GM15510 (cell line): ENCODE results near the gene DTWD2.

Experiments
- POLR2A ChIP-seq: IDR thresholded peaks from 3 replicates; pipeline ENCODE4 v1.6.1; 2011; ENCODE audit warnings: borderline replicate concordance; ENCODE audit not compliant: insufficient read length; ENCODE audit errors: extremely low read depth

The DTWD2 gene

DNA sequence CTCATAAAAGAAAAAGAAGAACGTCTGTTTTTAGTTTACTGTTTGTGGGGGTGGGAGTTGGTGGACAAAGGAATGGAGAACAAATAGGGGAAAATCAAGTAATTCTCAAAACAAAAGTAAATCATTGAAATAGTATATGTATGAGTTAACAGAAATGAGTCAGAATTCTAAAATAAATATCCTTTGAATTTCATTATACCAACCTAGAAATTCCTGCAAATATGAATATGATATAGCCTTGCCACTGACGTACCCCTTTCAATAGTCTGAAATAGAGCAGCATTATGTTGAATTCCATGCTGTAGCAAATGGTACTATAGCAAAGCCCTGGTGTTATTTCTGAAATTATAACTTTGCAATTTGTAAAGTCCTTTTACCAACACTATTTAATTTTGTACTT is 29.6 kb upstream of the DTWD2 start:
- TF ChIP-seq POLR2A: no peak

DNA sequence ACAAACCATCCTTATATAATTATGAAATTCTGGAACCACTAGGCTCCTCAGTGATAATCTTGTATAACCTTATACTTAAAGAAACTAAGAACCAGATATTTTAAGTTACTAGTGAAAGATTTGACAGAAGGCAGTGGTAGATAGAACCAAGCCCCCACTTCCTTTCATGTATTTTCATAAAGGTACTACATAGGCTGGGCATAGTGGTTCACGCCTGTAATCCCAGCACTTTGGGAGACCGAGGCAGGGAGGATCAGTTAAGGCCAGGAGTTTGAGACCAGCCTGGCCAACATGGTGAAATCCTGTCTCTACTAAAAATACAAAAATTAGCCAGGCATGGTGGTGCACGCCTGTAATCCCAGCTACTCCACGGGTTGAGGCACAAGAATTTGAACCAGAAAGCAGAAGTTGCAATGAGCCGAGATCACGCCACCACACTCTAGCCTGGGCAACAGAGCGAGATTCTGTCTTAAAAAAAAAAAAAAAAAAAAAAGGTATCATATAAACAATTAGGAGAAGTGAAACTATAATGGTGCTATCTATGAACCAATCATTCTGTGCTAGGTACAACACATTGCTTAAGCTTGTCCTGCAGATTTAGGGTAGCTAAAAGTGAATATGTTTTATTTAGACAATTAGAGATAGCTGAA is 27.9 kb upstream of the DTWD2 start:
- no peak for TF ChIP-seq POLR2A

DNA sequence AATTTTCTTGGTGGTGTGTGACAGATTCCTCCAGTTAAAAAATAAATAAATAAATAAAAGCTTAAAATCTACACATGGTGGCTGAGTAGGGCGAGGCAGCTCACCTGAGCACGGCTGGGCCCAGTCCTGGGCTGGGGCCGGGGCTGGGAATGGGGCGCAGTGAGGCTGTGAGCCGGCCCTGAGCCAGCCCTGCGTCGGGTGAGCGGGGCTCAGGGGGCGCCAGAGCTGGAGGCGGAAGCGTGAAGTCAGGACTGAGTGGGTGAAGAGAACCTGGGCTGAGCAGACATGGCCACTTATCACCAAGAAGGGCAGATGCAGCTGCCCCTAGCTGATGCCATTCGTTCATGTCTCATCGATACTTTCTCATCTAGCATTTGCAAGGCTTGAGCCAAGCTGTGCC is 22.8 kb upstream of the DTWD2 start:
- TF ChIP-seq POLR2A: no peak

DNA sequence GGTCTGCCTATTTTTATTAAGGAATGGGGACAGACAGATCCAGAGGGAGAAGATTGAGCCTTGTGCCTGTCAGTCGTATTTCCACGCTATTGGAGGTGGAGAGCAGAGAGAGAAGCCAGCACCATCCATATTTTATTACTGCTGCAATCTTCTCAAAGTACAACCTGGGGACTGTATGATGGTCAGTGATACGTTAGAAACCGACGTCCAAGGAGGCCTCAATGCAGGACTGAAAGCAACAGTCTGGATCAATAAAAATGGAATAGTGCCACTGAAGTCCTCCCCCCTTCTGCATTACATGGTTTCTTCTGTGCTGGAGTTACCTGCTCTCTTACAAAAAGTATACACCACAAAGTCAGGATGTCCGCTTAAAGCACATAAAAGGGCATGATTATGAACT is 21.9 kb upstream of the DTWD2 start:
- no peak for TF ChIP-seq POLR2A

DNA sequence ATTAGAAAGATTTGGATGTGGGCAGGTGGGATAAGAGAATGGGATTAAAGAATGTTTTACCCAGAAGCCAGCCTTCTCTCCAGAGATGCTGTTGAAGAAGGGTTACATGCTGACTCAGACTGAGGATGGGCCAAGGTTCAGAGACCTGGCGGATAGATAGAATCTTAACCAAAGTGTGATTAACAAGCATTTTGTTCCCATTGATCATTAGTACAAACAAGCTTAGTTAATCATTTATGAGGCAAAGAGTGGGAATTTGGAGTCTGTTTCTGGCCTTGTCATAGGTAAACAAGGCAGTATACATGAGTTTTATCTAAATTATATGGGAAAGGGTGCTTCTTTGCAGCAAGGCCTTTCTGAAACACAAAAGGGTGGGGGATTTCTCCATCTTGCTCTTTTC is 20.8 kb upstream of the DTWD2 start:
- no peak for TF ChIP-seq POLR2A

DNA sequence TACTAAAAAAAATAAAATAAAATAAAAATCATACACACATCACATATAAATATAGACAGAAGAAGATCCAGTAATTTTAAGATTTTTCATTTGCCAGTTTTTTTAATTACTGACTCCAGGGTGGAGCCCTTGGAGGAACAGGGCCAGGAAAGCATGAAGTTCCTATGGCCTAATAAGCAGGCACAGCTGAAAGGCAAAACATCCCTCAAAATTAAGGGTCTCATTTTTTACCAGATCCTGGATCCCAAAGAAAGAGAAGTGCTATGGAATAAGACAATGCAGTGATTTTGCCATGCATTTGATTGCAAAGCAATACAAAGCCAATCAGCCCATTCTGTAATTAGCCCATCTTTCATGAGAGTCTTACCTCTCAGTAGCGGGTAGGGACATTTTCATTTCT is 11.3 kb upstream of the DTWD2 start:
- no peak for TF ChIP-seq POLR2A

DNA sequence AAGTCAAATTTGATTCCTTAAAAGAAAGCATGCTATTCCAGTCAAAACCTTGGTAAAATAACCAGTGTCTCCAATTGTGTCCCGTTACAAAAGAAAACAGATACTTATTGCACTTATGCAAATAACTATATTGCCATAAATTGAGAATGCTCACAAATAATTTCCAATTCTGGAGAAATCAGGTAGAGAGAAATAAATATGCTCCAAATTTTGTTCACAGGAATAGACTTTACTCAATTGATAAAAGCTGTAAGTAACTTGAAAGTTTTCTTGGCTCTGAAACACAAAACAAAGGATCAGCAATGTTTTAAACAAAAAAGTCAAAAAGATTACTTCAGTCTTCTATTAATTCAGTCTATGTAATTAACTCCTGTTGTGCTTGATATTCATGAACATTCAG is 7.8 kb upstream of the DTWD2 start:
- no peak for TF ChIP-seq POLR2A

DNA sequence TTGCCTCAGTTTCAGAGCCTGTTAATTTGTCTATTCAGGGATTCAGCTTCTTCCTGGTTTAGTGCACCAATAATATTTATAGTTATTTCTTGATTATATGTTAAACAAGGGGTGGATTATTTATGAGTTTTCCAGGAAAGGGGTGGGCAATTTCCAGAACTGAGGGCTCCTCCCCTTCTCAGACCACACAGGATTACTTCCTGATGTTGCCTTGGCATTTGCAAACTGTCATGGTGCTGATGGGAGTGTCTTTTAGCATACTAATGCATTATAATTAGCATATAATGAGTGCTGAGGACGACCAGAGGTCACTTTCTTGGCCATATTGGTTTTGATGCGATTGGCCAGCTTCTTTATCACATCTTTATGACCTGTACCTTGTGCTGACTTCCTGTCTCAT is 6.2 kb upstream of the DTWD2 start:
- no peak for TF ChIP-seq POLR2A

DNA sequence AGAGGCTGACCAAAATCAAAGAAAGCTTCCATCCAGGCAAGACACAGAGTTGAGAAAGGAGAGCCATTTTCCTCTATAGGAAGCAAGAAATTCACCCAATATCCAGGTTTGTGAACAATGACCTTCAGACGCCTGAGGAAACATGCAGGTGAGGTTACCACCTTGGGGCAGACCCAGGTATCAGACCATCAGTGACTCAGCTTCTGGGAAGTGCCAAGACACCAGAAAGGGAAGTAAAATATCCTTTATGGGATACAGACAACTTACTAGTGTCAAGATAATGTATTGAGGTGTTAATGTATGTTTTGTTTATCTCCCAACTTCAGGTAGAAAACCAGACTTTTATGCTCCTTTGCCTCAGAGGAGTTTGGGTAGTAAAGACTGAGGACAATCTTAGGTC is 2.2 kb upstream of the DTWD2 start:
- no peak for TF ChIP-seq POLR2A

DNA sequence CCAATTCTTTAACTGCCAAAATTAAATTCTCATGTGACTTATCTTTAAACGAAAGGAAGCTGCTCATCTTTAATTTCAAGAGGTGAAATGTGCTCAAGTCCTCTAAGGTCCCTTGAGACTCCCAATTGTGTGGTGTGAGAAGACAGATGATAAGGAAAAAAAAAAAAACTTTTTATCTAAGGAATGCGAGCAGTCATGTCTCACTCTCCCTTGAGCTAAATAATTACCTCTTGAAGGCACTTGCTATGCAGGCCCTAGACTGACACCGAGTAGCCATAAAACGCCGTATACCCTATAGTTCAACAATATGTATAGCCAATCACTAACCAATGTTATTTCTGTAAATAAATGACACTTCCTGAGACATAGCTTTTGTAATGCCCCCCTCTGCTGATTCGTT is 1.5 kb upstream of the DTWD2 start:
- no peak for TF ChIP-seq POLR2A

DNA sequence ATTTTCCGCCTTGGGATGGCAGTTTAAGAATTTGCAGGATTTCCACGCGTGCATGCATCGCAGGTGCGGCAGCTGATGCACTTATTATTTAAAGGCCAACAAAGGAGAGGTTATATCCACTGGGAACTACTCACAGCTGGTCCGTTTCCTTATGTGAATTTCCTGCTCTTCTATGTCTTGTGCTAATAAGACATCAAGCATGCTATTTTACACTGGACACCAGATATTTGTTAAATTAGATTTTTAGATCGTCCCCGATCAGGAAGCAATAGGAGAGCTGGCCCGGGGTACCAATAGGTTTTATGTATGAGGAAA is 476 bp upstream of the DTWD2 start:
- TF ChIP-seq POLR2A: no peak

DNA sequence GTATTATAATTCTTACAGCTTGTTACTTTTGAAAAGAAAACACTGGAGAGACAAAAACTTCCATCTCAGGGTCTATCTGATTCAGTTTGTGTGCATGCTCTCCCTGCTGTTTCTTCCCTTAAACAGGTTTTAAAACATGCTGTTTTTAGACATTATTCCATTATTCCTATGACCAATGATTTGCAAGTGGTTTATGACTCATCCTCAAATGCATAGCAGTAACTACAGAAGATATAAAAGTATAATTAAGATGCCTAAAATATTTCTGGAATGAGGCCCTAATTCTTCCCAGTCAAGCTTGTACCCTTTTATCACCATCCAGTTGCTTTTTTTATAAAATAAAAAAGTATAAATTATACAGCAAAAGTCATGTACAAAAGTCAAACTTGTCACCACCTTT is 3.7 kb downstream of the DTWD2 start:
- no peak for TF ChIP-seq POLR2A

DNA sequence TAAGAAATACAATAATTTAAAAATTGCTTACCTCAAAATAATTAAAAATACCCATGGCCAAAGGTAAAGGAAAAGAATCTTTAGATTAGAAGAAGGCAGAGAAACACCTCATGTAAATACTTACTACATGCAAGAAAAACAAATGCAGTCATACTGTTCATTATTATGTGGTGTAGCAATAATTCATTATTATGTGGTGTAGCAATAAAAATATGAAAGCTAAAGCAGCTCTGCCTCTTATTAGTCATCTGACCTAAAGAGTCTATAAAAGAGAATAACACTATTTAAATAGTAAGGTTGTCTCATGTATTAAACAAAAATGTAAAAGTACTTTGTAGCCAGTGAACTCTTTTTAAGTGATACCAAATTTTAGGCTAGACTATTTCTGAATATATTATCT is 6.6 kb downstream of the DTWD2 start:
- no peak for TF ChIP-seq POLR2A

DNA sequence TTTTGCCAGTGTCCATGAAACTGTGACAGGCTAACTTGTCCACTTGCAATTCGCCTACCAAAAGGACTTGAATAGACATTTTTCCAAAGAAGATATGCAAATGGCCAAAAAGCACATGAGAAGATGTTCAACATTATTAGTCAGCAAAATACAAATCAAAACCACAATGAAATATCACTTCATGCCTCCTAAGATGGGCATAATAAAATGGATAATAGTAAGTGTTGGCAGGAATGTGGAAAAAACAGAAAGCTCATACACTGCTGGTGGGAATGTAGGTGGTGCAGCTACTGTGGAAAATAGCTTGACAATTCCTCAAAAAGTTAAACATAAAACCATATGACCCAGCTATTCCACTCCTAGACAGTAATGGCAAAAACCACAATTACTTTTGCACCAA is 7.9 kb downstream of the DTWD2 start:
- TF ChIP-seq POLR2A: no peak

DNA sequence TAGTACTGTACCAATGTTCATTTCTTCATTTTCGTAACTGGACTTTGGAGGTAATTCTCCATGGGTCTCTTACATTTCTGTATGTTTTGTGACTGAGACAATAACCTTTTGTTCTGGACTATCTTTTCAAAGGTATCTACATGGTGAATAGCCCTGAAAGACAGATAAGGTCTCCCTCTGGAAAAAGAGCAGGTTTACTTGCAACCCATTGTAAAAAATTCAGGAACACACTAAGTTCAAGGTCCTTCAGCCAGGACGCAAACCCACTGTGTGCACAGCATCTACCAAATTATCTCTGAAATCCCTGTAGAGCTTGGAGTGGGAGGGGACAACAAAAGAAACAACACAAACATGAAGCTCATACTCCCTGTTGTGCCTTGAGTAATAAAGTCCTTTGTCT is 8.3 kb downstream of the DTWD2 start:
- TF ChIP-seq POLR2A: no peak

DNA sequence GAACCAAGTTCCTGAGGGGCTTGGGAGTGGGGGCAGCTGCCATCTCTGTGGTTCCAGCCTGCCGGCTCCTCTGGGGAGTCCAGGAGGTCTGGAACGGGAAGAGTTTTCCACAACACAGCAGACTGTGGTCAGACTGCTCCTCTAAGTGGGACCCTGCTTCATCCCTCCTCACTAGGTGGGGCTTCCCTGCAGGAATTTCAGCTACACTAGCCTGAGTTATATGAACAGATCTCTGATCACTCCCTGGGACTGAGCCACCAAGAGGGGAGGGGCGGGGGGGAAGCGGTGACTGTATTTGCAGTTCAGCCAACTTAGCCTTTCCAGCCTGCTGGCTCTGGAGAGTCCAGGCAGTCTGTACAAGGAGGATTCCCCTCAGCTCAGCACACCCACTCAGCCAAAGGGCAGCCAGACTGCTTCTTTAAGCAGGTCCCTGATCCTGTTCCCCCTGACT is 19.4 kb downstream of the DTWD2 start:
- no peak for TF ChIP-seq POLR2A

DNA sequence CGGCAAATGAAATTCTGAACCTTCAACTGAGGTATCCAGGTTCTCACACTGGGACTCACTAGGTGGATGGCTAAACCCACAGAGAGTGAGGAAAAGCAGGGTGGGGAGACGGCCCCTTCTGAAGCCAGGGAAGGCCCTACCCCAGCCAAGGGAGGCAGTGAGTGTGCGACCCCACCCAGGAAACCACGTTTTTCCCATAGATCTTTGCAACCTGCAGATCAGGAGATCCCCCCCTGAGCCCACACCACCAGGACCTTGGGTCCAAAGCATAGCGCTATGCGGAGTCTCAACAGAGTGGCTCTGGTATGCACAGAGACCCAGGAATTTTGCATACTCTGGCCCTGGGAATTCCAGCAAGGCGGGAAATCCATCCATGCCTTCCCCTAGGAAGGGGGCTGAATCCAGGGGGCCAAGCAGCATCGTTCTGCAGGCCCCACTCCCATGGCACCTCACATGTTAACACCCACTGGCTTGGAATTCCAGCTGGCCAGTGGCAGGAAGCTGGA is 19.9 kb downstream of the DTWD2 start:
- TF ChIP-seq POLR2A: no peak
